Gastrocnemius medialis (tissue), 4 donors: ENCODE measurements around the gene COG7. TPM values are rescaled to one million over a fixed set of nuclear protein-coding genes. Genes with fewer than 3 reads are reported as not detected.
A peak's percentile ranks its signal among the peaks of the same experiment; 100 is the strongest.

Source experiments
- ATAC-seq, 2 donors: fragments of 150-250 bp; one replicate each; pipeline ENCODE4 v1.9.1; 2016
- DNase-seq, 2 donors: peaks; one replicate each; pipeline ENCODE4 v3.0.0-alpha.2; 2019
- H3K27ac ChIP-seq, 4 donors: fragments of 200-600 bp; sonication (generic); 1 replicate in 1 of 4; 2 replicates in 3 of 4; pipeline ENCODE4 v1.5.1; 2016 to 2018; ENCODE audit warnings: mild to moderate bottlenecking in 2 of 4, moderate library complexity in 1 of 4
- H3K27me3 ChIP-seq, 3 donors: fragments of 200-600 bp; sonication (generic) in 2 of 3; 1 replicate in 1 of 3; 2 replicates in 2 of 3; pipeline versions ENCODE4 v1.5.1 to v1.6.0; 2016 to 2019; ENCODE audit warnings: mild to moderate bottlenecking in 1 of 3, moderate library complexity in 1 of 3
- H3K36me3 ChIP-seq, 2 donors: fragments of 200-600 bp; sonication (generic) in 1 of 2; one replicate each; pipeline ENCODE4 v1.5.1; 2017 to 2018
- H3K4me1 ChIP-seq, 2 donors: fragments of 200-600 bp; sonication (generic) in 1 of 2; one replicate each; pipeline ENCODE4 v1.5.1; 2016 to 2017; ENCODE audit warnings: mild to moderate bottlenecking in 2 of 2
- H3K4me3 ChIP-seq, 4 donors: fragments of 200-600 bp; sonication (generic) in 3 of 4; 1 replicate in 1 of 4; 2 replicates in 3 of 4; pipeline ENCODE4 v1.5.1; 2016 to 2019; ENCODE audit warnings: mild to moderate bottlenecking in 2 of 4
- H3K9me3 ChIP-seq, 3 donors: fragments of 200-600 bp; sonication (generic) in 2 of 3; 1 replicate in 1 of 3; 2 replicates in 2 of 3; pipeline ENCODE4 v1.5.1; 2016 to 2019
- POLR2A ChIP-seq, 2 donors: fragments of 450-650 bp; IDR thresholded peaks; one replicate each; pipeline ENCODE4 v1.6.1; 2017; ENCODE audit warnings: antibody characterized with exemption in 2 of 2, mild to moderate bottlenecking in 2 of 2, moderate library complexity in 2 of 2
- in situ Hi-C, 4 donors: fragments of 200-750 bp; cut with MboI; loops; one replicate each; pipeline versions ENCODE4 v1.15.0 to v1.8.0; 2017; ENCODE audit warnings: low sequenced_read_pairs in 4 of 4
- intact Hi-C: fragments of 100-400 bp; cut with DNase I; formaldehyde crosslinking; loops from one replicate; pipeline ENCODE4 v1.15.1; 2023; ENCODE audit warnings: low total_unique reads
- total RNA-seq, 4 donors: library from RNA; depleted of rRNA; stranded (reverse); fragments of >200 nt; gene quantifications; one replicate each; pipeline versions ENCODE4 v1.1.0 to v1.2.3, GENCODE V29; 2016
- TF ChIP-seq, protein P1 (sequence below), 5 experiments: fragments of 450-650 bp in 3 of 5; fragments of 200-600 bp in 2 of 5; sonication (generic) in 2 of 5; IDR thresholded peaks in 4 of 5; conservative IDR thresholded peaks in 1 of 5; 1 replicate in 4 of 5; 2 replicates in 1 of 5; pipeline ENCODE4 v1.5.1; 2016 to 2019; ENCODE audit warnings: antibody characterized with exemption in 5 of 5, mild to moderate bottlenecking in 3 of 5, moderate library complexity in 3 of 5

Gene COG7
- total RNA-seq, 4 donors from 2014 or later: 6.6 to 12.9 (median 7.1) TPM

GRCh38 chr16:23397464-23397863, 55.5 kb downstream of the COG7 start:
- peak overlapping the region; percentile 89 to 93 (median 92) for H3K27ac ChIP-seq
- no peaks in the 10 kb centered on the region for H3K27me3 ChIP-seq
- H3K9me3 ChIP-seq: no peaks in the 10 kb centered on the region
- in situ Hi-C loops: no loop called here
- intact Hi-C loops: no loop called here
- DNase-seq (no peak), ATAC-seq (no peak)
- no peak overlapping the region for H3K4me3 ChIP-seq
- TF ChIP-seq, protein P1, sequence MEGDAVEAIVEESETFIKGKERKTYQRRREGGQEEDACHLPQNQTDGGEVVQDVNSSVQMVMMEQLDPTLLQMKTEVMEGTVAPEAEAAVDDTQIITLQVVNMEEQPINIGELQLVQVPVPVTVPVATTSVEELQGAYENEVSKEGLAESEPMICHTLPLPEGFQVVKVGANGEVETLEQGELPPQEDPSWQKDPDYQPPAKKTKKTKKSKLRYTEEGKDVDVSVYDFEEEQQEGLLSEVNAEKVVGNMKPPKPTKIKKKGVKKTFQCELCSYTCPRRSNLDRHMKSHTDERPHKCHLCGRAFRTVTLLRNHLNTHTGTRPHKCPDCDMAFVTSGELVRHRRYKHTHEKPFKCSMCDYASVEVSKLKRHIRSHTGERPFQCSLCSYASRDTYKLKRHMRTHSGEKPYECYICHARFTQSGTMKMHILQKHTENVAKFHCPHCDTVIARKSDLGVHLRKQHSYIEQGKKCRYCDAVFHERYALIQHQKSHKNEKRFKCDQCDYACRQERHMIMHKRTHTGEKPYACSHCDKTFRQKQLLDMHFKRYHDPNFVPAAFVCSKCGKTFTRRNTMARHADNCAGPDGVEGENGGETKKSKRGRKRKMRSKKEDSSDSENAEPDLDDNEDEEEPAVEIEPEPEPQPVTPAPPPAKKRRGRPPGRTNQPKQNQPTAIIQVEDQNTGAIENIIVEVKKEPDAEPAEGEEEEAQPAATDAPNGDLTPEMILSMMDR (IDR thresholded peaks at IDR 0.05 in 4 of 5, conservative IDR thresholded peaks at IDR 0.05 in 1 of 5): no peak
- TF ChIP-seq POLR2A (IDR thresholded peaks at IDR 0.05): no peak
- peaks cover 0 to 12% of the 10 kb centered on the region in 2 donors for H3K36me3 ChIP-seq
- H3K4me1 ChIP-seq: peaks cover 46 to 57% of the 10 kb centered on the region in 2 donors

GRCh38 chr16:23395732-23396131, 57.3 kb downstream of the COG7 start:
- H3K36me3 ChIP-seq: peaks cover 0 to under 1% of the 10 kb centered on the region in 2 donors
- ATAC-seq (no peak), DNase-seq (no peak)
- H3K27ac ChIP-seq: peak overlapping the region; percentile 83 to 93 (median 92)
- H3K9me3 ChIP-seq: no peaks in the 10 kb centered on the region
- in situ Hi-C loops (no loop called here), intact Hi-C loops (no loop called here)
- TF ChIP-seq POLR2A (IDR thresholded peaks at IDR 0.05): no peak
- TF ChIP-seq, protein P1 (IDR thresholded peaks at IDR 0.05 in 4 of 5, conservative IDR thresholded peaks at IDR 0.05 in 1 of 5): no peak
- H3K4me3 ChIP-seq: no peak overlapping the region
- H3K27me3 ChIP-seq: no peaks in the 10 kb centered on the region
- peaks cover 46 to 60% of the 10 kb centered on the region in 2 donors for H3K4me1 ChIP-seq

GRCh38 chr16:23394141-23394831, 58.7 kb downstream of the COG7 start:
- intact Hi-C loops (no loop called here), in situ Hi-C loops (no loop called here)

GRCh38 chr16:23392223-23392600, 60.8 kb downstream of the COG7 start:
- Histone ChIP-seq H3K4me1 (peaks cover 30 to 36% of the 10 kb centered on the region in 2 donors), H3K27me3 (no peaks in the 10 kb centered on the region), H3K36me3 (peaks cover 0 to 5% of the 10 kb centered on the region in 2 donors), H3K9me3 (no peaks in the 10 kb centered on the region), H3K27ac (peak overlapping the region; percentile 83 to 93 (median 92)), H3K4me3 (no peak overlapping the region)
- intact Hi-C loops (no loop called here), in situ Hi-C loops (no loop called here)
- no peak for DNase-seq
- TF ChIP-seq, protein P1 (IDR thresholded peaks at IDR 0.05 in 4 of 5, conservative IDR thresholded peaks at IDR 0.05 in 1 of 5): no peak
- no peak for TF ChIP-seq POLR2A (IDR thresholded peaks at IDR 0.05)
- ATAC-seq: no peak

More at GRCh38 chr16:23394141-23394831, 58.7 kb downstream of the COG7 start:
- ATAC-seq (no peak), DNase-seq (no peak)
- Histone ChIP-seq H3K36me3 (no peaks in the 10 kb centered on the region), H3K27ac (peak overlapping the region; percentile 83 to 93 (median 92)), H3K4me1 (peaks cover 42 to 51% of the 10 kb centered on the region in 2 donors), H3K9me3 (no peaks in the 10 kb centered on the region), H3K4me3 (no peak overlapping the region), H3K27me3 (no peaks in the 10 kb centered on the region)
- TF ChIP-seq, protein P1 (IDR thresholded peaks at IDR 0.05 in 4 of 5, conservative IDR thresholded peaks at IDR 0.05 in 1 of 5): no peak
- no peak for TF ChIP-seq POLR2A (IDR thresholded peaks at IDR 0.05)
